K562 (cell line): ENCODE measurements around the gene MFAP2. TPM values are rescaled to one million over a fixed set of nuclear protein-coding genes. Genes with fewer than 3 reads are reported as not detected.

ENCODE experiments used
- MYNN ChIP-seq, 2 experiments: sonication (generic); formaldehyde crosslinking in 1 of 2; IDR thresholded peaks; 2 replicates each; pipeline versions ENCODE4 v1.5.0 to v1.6.1; 2016 to 2020; ENCODE audit warnings: antibody characterized with exemption in 1 of 2, missing genetic modification reagents in 1 of 2
- NCOA6 ChIP-seq: fragments of 450-650 bp; IDR thresholded peaks from 2 replicates; pipeline ENCODE4 v1.6.1; 2017; ENCODE audit warnings: mild to moderate bottlenecking
- NUFIP1 ChIP-seq: fragments of 450-650 bp; IDR thresholded peaks from 2 replicates; pipeline ENCODE4 v1.6.1; 2018; ENCODE audit not compliant: partially characterized antibody
- SMAD3 ChIP-seq: fragments of 450-650 bp; formaldehyde crosslinking; conservative IDR thresholded peaks from 2 replicates; pipeline ENCODE4 v1.4.0; 2020; ENCODE audit warnings: mild to moderate bottlenecking
- U2AF1 ChIP-seq: fragments of 200-400 bp; formaldehyde crosslinking; optimal IDR thresholded peaks from 2 replicates; pipeline ENCODE3; 2017; ENCODE audit warnings: mild to moderate bottlenecking, low read depth, low read length, moderate library complexity
- polyA plus RNA-seq, 8 experiments: library from polyadenylated mRNA; depleted of rRNA in 4 of 8; stranded (reverse) in 5 of 8; unstranded in 3 of 8; fragments of >200 nt; fragmentation: Nextera tagmentation in 2 of 8; fragmentation: Illumina TruSeq in 1 of 8; extraction: Ambion mirVana in 2 of 8; extraction: Trizol in 1 of 8; gene quantifications; 2 replicates each; pipeline versions ENCODE4 v1.2.1 to v1.2.3, GENCODE V29; 2011 to 2014; ENCODE audit warnings: inconsistent platforms in 1 of 8, missing spikeins in 1 of 8
- total RNA-seq, 7 experiments: library from RNA; depleted of rRNA in 6 of 7; stranded (reverse); fragments of >200 nt in 6 of 7; fragmentation: Illumina TruSeq in 2 of 7; extraction: Trizol in 2 of 7; gene quantifications; 2 replicates each; pipeline versions ENCODE4 v1.2.1 to v1.2.3, GENCODE V29; 2011 to 2021; ENCODE audit warnings: low replicate concordance in 1 of 7
- TF ChIP-seq, protein P1 (sequence below): fragments of 450-650 bp; IDR thresholded peaks from 2 replicates; pipeline ENCODE4 v1.6.1; 2016; ENCODE audit warnings: mild to moderate bottlenecking, moderate library complexity
- TF ChIP-seq, protein P2 (sequence below): fragments of 450-650 bp; formaldehyde crosslinking; conservative IDR thresholded peaks from 2 replicates; pipeline ENCODE4 v1.4.0; 2022; ENCODE audit warnings: mild to moderate bottlenecking, missing genetic modification characterization
- TF ChIP-seq, protein P3 (sequence below): fragments of 450-650 bp; IDR thresholded peaks from 2 replicates; pipeline ENCODE4 v1.6.1; 2016; ENCODE audit warnings: missing biosample characterization, missing genetic modification characterization
- TF ChIP-seq, protein P4 (sequence below), 2 experiments: IDR thresholded peaks in 1 of 2; conservative IDR thresholded peaks in 1 of 2; 2 replicates each; pipeline ENCODE4 v1.6.1; 2016; ENCODE audit warnings: low read depth in 2 of 2, mild to moderate bottlenecking in 1 of 2, missing compliant biosample characterization in 1 of 2, missing genetic modification characterization in 1 of 2, moderate library complexity in 1 of 2

Gene MFAP2
- total and polyA plus RNA-seq, 9 of the 15 experiments (the other 6 are each of a cell fraction or from before 2014, with no cell fraction given) = not detected

DNA sequence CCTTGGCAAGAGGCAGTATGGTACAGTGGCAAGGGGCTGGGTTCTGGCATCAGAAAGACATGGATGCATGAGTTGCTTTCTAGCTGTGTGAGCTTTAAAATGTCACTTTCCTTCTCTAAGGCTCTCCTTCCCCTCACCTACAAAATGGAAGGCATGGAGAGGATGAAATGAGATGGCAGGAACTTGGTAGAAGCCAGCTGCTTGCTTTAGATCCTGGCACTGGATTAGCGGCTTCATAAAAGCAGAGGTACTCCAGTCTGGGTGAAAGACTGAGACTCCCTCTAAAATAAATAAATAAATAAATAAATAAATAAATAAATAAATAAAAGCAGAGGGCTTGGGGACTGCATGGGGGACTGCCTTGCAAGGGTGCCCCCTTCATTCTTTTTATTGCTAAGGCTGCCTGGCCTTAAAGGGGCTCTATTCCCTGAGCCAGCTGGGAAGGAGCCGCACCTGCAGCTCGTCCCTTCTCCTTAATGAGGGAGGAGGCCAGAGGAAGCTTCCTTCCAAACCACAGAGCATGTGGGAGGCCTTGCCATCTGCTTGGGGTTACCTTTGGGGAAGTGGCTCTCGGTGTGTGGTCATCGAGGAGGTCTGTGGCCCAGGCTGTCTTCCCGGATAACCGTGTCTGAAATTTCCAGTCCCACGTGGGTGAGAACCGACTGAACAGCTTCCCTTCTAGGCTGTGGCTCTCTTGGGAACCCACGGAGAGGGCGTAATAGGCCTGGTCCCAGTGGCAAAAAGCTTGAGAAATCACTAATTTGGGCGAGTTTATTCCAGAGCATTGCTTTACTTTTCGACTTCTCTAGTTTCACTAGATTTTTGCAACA is 33.3 kb upstream of the MFAP2 start (continued):
- TF ChIP-seq, protein P1, sequence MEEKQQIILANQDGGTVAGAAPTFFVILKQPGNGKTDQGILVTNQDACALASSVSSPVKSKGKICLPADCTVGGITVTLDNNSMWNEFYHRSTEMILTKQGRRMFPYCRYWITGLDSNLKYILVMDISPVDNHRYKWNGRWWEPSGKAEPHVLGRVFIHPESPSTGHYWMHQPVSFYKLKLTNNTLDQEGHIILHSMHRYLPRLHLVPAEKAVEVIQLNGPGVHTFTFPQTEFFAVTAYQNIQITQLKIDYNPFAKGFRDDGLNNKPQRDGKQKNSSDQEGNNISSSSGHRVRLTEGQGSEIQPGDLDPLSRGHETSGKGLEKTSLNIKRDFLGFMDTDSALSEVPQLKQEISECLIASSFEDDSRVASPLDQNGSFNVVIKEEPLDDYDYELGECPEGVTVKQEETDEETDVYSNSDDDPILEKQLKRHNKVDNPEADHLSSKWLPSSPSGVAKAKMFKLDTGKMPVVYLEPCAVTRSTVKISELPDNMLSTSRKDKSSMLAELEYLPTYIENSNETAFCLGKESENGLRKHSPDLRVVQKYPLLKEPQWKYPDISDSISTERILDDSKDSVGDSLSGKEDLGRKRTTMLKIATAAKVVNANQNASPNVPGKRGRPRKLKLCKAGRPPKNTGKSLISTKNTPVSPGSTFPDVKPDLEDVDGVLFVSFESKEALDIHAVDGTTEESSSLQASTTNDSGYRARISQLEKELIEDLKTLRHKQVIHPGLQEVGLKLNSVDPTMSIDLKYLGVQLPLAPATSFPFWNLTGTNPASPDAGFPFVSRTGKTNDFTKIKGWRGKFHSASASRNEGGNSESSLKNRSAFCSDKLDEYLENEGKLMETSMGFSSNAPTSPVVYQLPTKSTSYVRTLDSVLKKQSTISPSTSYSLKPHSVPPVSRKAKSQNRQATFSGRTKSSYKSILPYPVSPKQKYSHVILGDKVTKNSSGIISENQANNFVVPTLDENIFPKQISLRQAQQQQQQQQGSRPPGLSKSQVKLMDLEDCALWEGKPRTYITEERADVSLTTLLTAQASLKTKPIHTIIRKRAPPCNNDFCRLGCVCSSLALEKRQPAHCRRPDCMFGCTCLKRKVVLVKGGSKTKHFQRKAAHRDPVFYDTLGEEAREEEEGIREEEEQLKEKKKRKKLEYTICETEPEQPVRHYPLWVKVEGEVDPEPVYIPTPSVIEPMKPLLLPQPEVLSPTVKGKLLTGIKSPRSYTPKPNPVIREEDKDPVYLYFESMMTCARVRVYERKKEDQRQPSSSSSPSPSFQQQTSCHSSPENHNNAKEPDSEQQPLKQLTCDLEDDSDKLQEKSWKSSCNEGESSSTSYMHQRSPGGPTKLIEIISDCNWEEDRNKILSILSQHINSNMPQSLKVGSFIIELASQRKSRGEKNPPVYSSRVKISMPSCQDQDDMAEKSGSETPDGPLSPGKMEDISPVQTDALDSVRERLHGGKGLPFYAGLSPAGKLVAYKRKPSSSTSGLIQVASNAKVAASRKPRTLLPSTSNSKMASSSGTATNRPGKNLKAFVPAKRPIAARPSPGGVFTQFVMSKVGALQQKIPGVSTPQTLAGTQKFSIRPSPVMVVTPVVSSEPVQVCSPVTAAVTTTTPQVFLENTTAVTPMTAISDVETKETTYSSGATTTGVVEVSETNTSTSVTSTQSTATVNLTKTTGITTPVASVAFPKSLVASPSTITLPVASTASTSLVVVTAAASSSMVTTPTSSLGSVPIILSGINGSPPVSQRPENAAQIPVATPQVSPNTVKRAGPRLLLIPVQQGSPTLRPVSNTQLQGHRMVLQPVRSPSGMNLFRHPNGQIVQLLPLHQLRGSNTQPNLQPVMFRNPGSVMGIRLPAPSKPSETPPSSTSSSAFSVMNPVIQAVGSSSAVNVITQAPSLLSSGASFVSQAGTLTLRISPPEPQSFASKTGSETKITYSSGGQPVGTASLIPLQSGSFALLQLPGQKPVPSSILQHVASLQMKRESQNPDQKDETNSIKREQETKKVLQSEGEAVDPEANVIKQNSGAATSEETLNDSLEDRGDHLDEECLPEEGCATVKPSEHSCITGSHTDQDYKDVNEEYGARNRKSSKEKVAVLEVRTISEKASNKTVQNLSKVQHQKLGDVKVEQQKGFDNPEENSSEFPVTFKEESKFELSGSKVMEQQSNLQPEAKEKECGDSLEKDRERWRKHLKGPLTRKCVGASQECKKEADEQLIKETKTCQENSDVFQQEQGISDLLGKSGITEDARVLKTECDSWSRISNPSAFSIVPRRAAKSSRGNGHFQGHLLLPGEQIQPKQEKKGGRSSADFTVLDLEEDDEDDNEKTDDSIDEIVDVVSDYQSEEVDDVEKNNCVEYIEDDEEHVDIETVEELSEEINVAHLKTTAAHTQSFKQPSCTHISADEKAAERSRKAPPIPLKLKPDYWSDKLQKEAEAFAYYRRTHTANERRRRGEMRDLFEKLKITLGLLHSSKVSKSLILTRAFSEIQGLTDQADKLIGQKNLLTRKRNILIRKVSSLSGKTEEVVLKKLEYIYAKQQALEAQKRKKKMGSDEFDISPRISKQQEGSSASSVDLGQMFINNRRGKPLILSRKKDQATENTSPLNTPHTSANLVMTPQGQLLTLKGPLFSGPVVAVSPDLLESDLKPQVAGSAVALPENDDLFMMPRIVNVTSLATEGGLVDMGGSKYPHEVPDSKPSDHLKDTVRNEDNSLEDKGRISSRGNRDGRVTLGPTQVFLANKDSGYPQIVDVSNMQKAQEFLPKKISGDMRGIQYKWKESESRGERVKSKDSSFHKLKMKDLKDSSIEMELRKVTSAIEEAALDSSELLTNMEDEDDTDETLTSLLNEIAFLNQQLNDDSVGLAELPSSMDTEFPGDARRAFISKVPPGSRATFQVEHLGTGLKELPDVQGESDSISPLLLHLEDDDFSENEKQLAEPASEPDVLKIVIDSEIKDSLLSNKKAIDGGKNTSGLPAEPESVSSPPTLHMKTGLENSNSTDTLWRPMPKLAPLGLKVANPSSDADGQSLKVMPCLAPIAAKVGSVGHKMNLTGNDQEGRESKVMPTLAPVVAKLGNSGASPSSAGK = no peak
- TF ChIP-seq, protein P2, sequence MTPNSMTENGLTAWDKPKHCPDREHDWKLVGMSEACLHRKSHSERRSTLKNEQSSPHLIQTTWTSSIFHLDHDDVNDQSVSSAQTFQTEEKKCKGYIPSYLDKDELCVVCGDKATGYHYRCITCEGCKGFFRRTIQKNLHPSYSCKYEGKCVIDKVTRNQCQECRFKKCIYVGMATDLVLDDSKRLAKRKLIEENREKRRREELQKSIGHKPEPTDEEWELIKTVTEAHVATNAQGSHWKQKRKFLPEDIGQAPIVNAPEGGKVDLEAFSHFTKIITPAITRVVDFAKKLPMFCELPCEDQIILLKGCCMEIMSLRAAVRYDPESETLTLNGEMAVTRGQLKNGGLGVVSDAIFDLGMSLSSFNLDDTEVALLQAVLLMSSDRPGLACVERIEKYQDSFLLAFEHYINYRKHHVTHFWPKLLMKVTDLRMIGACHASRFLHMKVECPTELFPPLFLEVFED = no peak
- TF ChIP-seq MYNN (IDR thresholded peaks at IDR 0.05) = no peak
- no peak for TF ChIP-seq MYNN (CRISPR knock-in tag; IDR thresholded peaks at IDR 0.05)
- TF ChIP-seq, protein P3, sequence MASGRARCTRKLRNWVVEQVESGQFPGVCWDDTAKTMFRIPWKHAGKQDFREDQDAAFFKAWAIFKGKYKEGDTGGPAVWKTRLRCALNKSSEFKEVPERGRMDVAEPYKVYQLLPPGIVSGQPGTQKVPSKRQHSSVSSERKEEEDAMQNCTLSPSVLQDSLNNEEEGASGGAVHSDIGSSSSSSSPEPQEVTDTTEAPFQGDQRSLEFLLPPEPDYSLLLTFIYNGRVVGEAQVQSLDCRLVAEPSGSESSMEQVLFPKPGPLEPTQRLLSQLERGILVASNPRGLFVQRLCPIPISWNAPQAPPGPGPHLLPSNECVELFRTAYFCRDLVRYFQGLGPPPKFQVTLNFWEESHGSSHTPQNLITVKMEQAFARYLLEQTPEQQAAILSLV = no peak
- no peak for TF ChIP-seq SMAD3 (CRISPR knock-in tag)
- TF ChIP-seq NCOA6 = no peak
- no peak for TF ChIP-seq U2AF1
- TF ChIP-seq, protein P4, sequence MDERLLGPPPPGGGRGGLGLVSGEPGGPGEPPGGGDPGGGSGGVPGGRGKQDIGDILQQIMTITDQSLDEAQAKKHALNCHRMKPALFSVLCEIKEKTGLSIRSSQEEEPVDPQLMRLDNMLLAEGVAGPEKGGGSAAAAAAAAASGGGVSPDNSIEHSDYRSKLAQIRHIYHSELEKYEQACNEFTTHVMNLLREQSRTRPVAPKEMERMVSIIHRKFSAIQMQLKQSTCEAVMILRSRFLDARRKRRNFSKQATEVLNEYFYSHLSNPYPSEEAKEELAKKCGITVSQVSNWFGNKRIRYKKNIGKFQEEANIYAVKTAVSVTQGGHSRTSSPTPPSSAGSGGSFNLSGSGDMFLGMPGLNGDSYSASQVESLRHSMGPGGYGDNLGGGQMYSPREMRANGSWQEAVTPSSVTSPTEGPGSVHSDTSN (CRISPR knock-in tag; IDR thresholded peaks at IDR 0.05; ENCODE audit: low read depth) = no peak
- TF ChIP-seq, protein P4 (tag; conservative IDR thresholded peaks at IDR 0.05; ENCODE audit: low read depth) = no peak
- TF ChIP-seq NUFIP1 = no peak
